ENCODE measurements around the gene KLHL26. TPM values are rescaled to one million over a fixed set of nuclear protein-coding genes. Genes with fewer than 3 reads are reported as not detected.

The KLHL26 gene
- total and polyA plus RNA-seq, 2 of the 4 experiments (the other 2 are of a cell fraction), result 2.2 to 4.7 TPM

DNA sequence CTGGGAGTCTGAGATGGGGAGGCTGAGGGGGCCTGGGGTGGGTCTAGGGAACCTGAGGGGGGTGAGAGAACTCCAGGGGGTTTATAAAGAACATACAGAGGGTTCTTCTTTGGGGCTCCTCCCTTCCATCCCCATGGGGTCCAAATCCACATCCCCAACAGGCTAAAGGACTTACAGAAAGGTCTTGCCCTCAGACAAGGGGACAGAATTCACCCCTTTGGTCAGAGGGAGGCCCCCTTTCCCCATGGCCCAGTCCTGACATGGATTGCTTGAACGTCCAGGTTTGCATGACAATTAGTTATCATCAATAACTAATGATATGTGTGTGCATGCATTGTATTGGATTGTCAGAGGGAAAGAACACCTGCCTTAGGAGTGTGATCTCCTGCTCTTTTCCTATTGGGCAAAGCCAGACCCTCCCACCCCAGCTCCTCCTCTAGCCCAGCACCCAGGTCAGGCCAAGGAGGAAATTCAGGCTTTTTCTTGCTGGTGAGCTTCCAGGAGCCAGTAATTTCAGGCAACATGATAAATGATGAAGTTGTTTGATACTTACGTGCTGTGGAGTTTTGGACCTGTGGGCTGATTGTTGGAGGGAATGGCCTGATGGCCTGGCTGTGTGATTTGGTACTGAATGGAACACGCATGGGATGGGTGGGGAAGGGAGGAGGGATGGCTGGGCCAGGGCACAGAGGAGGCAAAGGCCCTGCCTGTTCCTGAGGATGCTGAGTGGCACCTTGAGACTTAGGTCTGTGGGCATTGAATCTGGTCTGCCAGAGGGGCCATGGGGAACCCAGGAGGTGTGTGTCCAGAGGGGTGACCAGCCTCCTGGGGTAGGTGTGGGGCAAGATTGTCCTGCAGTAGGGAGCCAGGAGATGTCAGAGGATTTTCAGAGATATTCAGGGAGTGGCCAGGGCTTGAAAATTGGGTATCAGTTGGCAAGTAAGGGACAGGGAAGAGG is 1.1 kb downstream of the KLHL26 start:
- peaks cover 14 to 38% of the 10 kb centered on the region in 2 experiments for H3K79me1 ChIP-seq (ENCODE audit: low read depth in 1 of 2, low read length in 2 of 2)
- no peak overlapping the region for H4K91ac ChIP-seq (ENCODE audit: insufficient read depth, low read depth, low read length)
- H4K5ac ChIP-seq (ENCODE audit: low read depth, low read length), result no peak overlapping the region
- peak overlapping the region; percentile 98 for H3K4me3 ChIP-seq (ENCODE audit: insufficient read depth, low read depth, low read length)
- ChIA-PET POLR2A (ENCODE audit: unreplicated experiment) (no interaction called here), CTCF (no interaction called here)
- H4K20me1 ChIP-seq (ENCODE audit: insufficient read depth, low read length), result peaks cover 3% of the 10 kb centered on the region
- no peaks in the 10 kb centered on the region for H3K36me3 ChIP-seq (ENCODE audit: control insufficient read depth, insufficient read depth, low read length)
- peak overlapping the region; percentile 55 for H2AK9ac ChIP-seq (replicated peaks; ENCODE audit: low read depth, low read length, poor library complexity)
- no peak overlapping the region; the same call in 1 of the 2 replicates for H3K9ac ChIP-seq (ENCODE audit: low read depth, low read length)
- peaks cover 7% of the 10 kb centered on the region for H3K4me1 ChIP-seq (ENCODE audit: control insufficient read depth, insufficient read depth, low read length)
- no peak overlapping the region for H2BK15ac ChIP-seq (ENCODE audit: low read depth, low read length)
- H3K14ac ChIP-seq (replicated peaks; ENCODE audit: low read depth, low read length), result no peak overlapping the region; the same call in 1 of the 2 replicates
- H2BK120ac ChIP-seq (ENCODE audit: low read depth, low read length), result no peak overlapping the region
- in situ Hi-C loops (cut with MboI; ENCODE audit: low sequenced_read_pairs), result no loop called here
- peak overlapping the region; percentile 58 for H2AFZ ChIP-seq (replicated peaks; ENCODE audit: low read length, poor library complexity)
- H2BK20ac ChIP-seq (ENCODE audit: low read depth, low read length), result no peak overlapping the region
- H3K9me1 ChIP-seq (ENCODE audit: insufficient read depth, low read length), result peaks cover 15% of the 10 kb centered on the region
- 100% methylated on average over 1 of the region's 3 CpGs; no CpG with 5 or more reads in 1 of the 2 experiments for WGBS, 2 experiments (ENCODE audit: extremely low coverage in 2 of 2, insufficient read length in 1 of 2)
- no peaks in the 10 kb centered on the region for H3K9me3 ChIP-seq (ENCODE audit: control insufficient read depth, insufficient read depth, low read length)
- no peak overlapping the region; a peak in 2 of 4 replicates for H4K8ac ChIP-seq (ENCODE audit: low read depth in 2 of 2, low read length in 2 of 2)
- no peak overlapping the region for H2BK5ac ChIP-seq (ENCODE audit: low read depth, low read length, poor library complexity, severe bottlenecking)
- DNase-seq (no peak), ATAC-seq (ENCODE audit: low read depth) (no peak)
- H3K27me3 ChIP-seq (ENCODE audit: control insufficient read depth, insufficient read depth, low read length), result no peaks in the 10 kb centered on the region
- peak overlapping the region; percentile 13; the same call in 1 of the 2 replicates for H3K23ac ChIP-seq (ENCODE audit: low read depth, low read length)
- dilution Hi-C loops (cut with HindIII; ENCODE audit: low sequenced_read_pairs, unreplicated experiment), result no loop called here
- H3K56ac ChIP-seq (ENCODE audit: extremely low read depth, insufficient read depth, low read length), result no peak overlapping the region
- peak overlapping the region; percentile 43 for H2AK5ac ChIP-seq (ENCODE audit: low read depth, low read length)
- TF ChIP-seq MAZ (IDR thresholded peaks at IDR 0.05; ENCODE audit: borderline replicate concordance, low read depth, low read length) (no peak), NFE2L2 (IDR thresholded peaks at IDR 0.05; ENCODE audit: low read depth, low read length) (no peak), CHD1 (IDR thresholded peaks at IDR 0.05; ENCODE audit: low read depth, low read length) (no peak)
- TF ChIP-seq, protein P1, sequence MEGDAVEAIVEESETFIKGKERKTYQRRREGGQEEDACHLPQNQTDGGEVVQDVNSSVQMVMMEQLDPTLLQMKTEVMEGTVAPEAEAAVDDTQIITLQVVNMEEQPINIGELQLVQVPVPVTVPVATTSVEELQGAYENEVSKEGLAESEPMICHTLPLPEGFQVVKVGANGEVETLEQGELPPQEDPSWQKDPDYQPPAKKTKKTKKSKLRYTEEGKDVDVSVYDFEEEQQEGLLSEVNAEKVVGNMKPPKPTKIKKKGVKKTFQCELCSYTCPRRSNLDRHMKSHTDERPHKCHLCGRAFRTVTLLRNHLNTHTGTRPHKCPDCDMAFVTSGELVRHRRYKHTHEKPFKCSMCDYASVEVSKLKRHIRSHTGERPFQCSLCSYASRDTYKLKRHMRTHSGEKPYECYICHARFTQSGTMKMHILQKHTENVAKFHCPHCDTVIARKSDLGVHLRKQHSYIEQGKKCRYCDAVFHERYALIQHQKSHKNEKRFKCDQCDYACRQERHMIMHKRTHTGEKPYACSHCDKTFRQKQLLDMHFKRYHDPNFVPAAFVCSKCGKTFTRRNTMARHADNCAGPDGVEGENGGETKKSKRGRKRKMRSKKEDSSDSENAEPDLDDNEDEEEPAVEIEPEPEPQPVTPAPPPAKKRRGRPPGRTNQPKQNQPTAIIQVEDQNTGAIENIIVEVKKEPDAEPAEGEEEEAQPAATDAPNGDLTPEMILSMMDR (conservative IDR thresholded peaks at IDR 0.05; ENCODE audit: low read depth, low read length), result peak; percentile 12; the same call in 1 of the 2 replicates
- H3K18ac ChIP-seq (ENCODE audit: low read depth, low read length), result no peak overlapping the region
- no TSS peak for BruUV-seq (replicated peaks)
- intact Hi-C loops (cut with micrococcal nuclease), result no loop called here
- no peak overlapping the region for H3K27ac ChIP-seq (ENCODE audit: insufficient read depth, low read length)
- no peak overlapping the region for H3K4ac ChIP-seq (ENCODE audit: low read depth, low read length)
- H3K4me2 ChIP-seq (ENCODE audit: low read depth, low read length), result peak overlapping the region; percentile 97

Measured in IMR-90 (cell line).